Stimulated activated naive CD8-positive, alpha-beta T cell treated with anti-CD3 and anti-CD28 coated beads, Interleukin-15, Interleukin-2, amounts not matched to agents 100 ng/mL and 50 ng/mL, for 24 hours (primary cell): ENCODE measurements around the gene RERE.
"Not testable (repeated sequence)": the region's sequence is repeated elsewhere in the genome, so short reads cannot be mapped to it uniquely, and the experiment has no call there.

Source experiments
- H3K27ac Mint-ChIP-seq: one replicate; pipeline ENCODE4 v1.8.0; 2021; ENCODE audit warnings: mild to moderate bottlenecking, mixed read lengths
- H3K27me3 Mint-ChIP-seq: one replicate; pipeline ENCODE4 v1.8.0; 2021; ENCODE audit warnings: mixed read lengths
- H3K36me3 Mint-ChIP-seq: one replicate; pipeline ENCODE4 v1.8.0; 2021; ENCODE audit warnings: low read depth, mixed read lengths
- H3K4me1 Mint-ChIP-seq: one replicate; pipeline ENCODE4 v1.8.0; 2021; ENCODE audit warnings: low read depth, mixed read lengths
- H3K4me3 Mint-ChIP-seq: one replicate; pipeline ENCODE4 v1.8.0; 2021; ENCODE audit warnings: mild to moderate bottlenecking, mixed read lengths
- H3K9me3 Mint-ChIP-seq: one replicate; pipeline ENCODE4 v1.8.0; 2021; ENCODE audit warnings: mixed read lengths

Gene RERE

GRCh38 chr1:8623651-8624192 lies 193.7 kb downstream of the RERE start:
- peak overlapping the region; percentile 40 for H3K4me3 Mint-ChIP-seq
- H3K9me3 Mint-ChIP-seq, H3K27me3 Mint-ChIP-seq: not testable (repeated sequence)
- peak overlapping the region; percentile 78 for H3K27ac Mint-ChIP-seq
- H3K36me3 Mint-ChIP-seq: peaks cover 19% of the 10 kb centered on the region
- peaks cover 47% of the 10 kb centered on the region for H3K4me1 Mint-ChIP-seq

- H3K4me1 Mint-ChIP-seq: peaks cover 38% of the 10 kb centered on the region
- H3K36me3 Mint-ChIP-seq: peaks cover 23% of the 10 kb centered on the region
- H3K9me3 Mint-ChIP-seq, H3K27ac Mint-ChIP-seq, H3K4me3 Mint-ChIP-seq, H3K27me3 Mint-ChIP-seq: not testable (repeated sequence)
Observed at GRCh38 chr1:8621785-8622348, 195.6 kb downstream of the RERE start.

GRCh38 chr1:8621034-8621582 lies 196.3 kb downstream of the RERE start:
- Mint-ChIP-seq H3K4me1 (peaks cover 31% of the 10 kb centered on the region), H3K36me3 (peaks cover 17% of the 10 kb centered on the region)
- not testable (repeated sequence) for H3K4me3 Mint-ChIP-seq, H3K27ac Mint-ChIP-seq, H3K9me3 Mint-ChIP-seq, H3K27me3 Mint-ChIP-seq

GRCh38 chr1:8619917-8620502 lies 197.4 kb downstream of the RERE start:
- H3K4me3 Mint-ChIP-seq, H3K9me3 Mint-ChIP-seq, H3K27me3 Mint-ChIP-seq, H3K27ac Mint-ChIP-seq: not testable (repeated sequence)
- Mint-ChIP-seq H3K4me1 (peaks cover 20% of the 10 kb centered on the region), H3K36me3 (peaks cover 16% of the 10 kb centered on the region)

- not testable (repeated sequence) for H3K27me3 Mint-ChIP-seq, H3K27ac Mint-ChIP-seq, H3K4me3 Mint-ChIP-seq, H3K9me3 Mint-ChIP-seq
- Mint-ChIP-seq H3K36me3 (peaks cover 16% of the 10 kb centered on the region), H3K4me1 (peaks cover 15% of the 10 kb centered on the region)
Observed at GRCh38 chr1:8619419-8619818, 198.0 kb downstream of the RERE start.

- H3K4me3 Mint-ChIP-seq, H3K27me3 Mint-ChIP-seq, H3K9me3 Mint-ChIP-seq, H3K4me1 Mint-ChIP-seq, H3K27ac Mint-ChIP-seq: not testable (repeated sequence)
- H3K36me3 Mint-ChIP-seq: peaks cover 17% of the 10 kb centered on the region
Observed at GRCh38 chr1:8616791-8617190, 200.6 kb downstream of the RERE start.

GRCh38 chr1:8611634-8612515 lies 205.6 kb downstream of the RERE start:
- not testable (repeated sequence) for H3K4me3 Mint-ChIP-seq, H3K27me3 Mint-ChIP-seq, H3K4me1 Mint-ChIP-seq, H3K9me3 Mint-ChIP-seq, H3K27ac Mint-ChIP-seq
- H3K36me3 Mint-ChIP-seq: peaks cover 10% of the 10 kb centered on the region

GRCh38 chr1:8607906-8608305 lies 209.5 kb downstream of the RERE start:
- H3K27me3 Mint-ChIP-seq: no peaks in the 10 kb centered on the region
- no peak overlapping the region for H3K4me3 Mint-ChIP-seq
- H3K9me3 Mint-ChIP-seq: no peaks in the 10 kb centered on the region
- peaks cover 12% of the 10 kb centered on the region for H3K36me3 Mint-ChIP-seq
- no peak overlapping the region for H3K27ac Mint-ChIP-seq
- peaks cover 30% of the 10 kb centered on the region for H3K4me1 Mint-ChIP-seq

GRCh38 chr1:8604041-8604945 lies 213.1 kb downstream of the RERE start:
- Mint-ChIP-seq H3K4me1 (peaks cover 53% of the 10 kb centered on the region), H3K4me3 (peak overlapping the region; percentile 81), H3K27me3 (no peaks in the 10 kb centered on the region), H3K27ac (peak overlapping the region; percentile 95), H3K36me3 (peaks cover 22% of the 10 kb centered on the region), H3K9me3 (no peaks in the 10 kb centered on the region)

GRCh38 chr1:8603220-8603616 lies 214.2 kb downstream of the RERE start:
- no peaks in the 10 kb centered on the region for H3K9me3 Mint-ChIP-seq
- peak overlapping the region; percentile 95 for H3K27ac Mint-ChIP-seq
- no peaks in the 10 kb centered on the region for H3K27me3 Mint-ChIP-seq
- H3K4me1 Mint-ChIP-seq: peaks cover 53% of the 10 kb centered on the region
- peaks cover 22% of the 10 kb centered on the region for H3K36me3 Mint-ChIP-seq
- H3K4me3 Mint-ChIP-seq: peak overlapping the region; percentile 81

- H3K36me3 Mint-ChIP-seq: peaks cover 22% of the 10 kb centered on the region
- H3K4me3 Mint-ChIP-seq: peak overlapping the region; percentile 47
- no peaks in the 10 kb centered on the region for H3K27me3 Mint-ChIP-seq
- peak overlapping the region; percentile 95 for H3K27ac Mint-ChIP-seq
- H3K4me1 Mint-ChIP-seq: peaks cover 53% of the 10 kb centered on the region
- H3K9me3 Mint-ChIP-seq: no peaks in the 10 kb centered on the region
Observed at GRCh38 chr1:8602471-8603219, 214.8 kb downstream of the RERE start.

GRCh38 chr1:8600336-8600735 lies 217.1 kb downstream of the RERE start:
- peaks cover 57% of the 10 kb centered on the region for H3K4me1 Mint-ChIP-seq
- no peak overlapping the region for H3K4me3 Mint-ChIP-seq

GRCh38 chr1:8599646-8600212 lies 217.7 kb downstream of the RERE start:
- peaks cover 52% of the 10 kb centered on the region for H3K4me1 Mint-ChIP-seq
- peaks cover 17% of the 10 kb centered on the region for H3K36me3 Mint-ChIP-seq
- H3K4me3 Mint-ChIP-seq: no peak overlapping the region
- H3K27me3 Mint-ChIP-seq: no peaks in the 10 kb centered on the region
- H3K27ac Mint-ChIP-seq: no peak overlapping the region
- no peaks in the 10 kb centered on the region for H3K9me3 Mint-ChIP-seq

More at GRCh38 chr1:8600336-8600735, 217.1 kb downstream of the RERE start:
- no peak overlapping the region for H3K27ac Mint-ChIP-seq
- peaks cover 17% of the 10 kb centered on the region for H3K36me3 Mint-ChIP-seq
- no peaks in the 10 kb centered on the region for H3K27me3 Mint-ChIP-seq
- H3K9me3 Mint-ChIP-seq: no peaks in the 10 kb centered on the region
